ENCODE data around the gene IGSF22.
"Not testable (repeated sequence)": the region's sequence is repeated elsewhere in the genome, so short reads cannot be mapped to it uniquely, and the experiment has no call there.

Gene IGSF22

DNA sequence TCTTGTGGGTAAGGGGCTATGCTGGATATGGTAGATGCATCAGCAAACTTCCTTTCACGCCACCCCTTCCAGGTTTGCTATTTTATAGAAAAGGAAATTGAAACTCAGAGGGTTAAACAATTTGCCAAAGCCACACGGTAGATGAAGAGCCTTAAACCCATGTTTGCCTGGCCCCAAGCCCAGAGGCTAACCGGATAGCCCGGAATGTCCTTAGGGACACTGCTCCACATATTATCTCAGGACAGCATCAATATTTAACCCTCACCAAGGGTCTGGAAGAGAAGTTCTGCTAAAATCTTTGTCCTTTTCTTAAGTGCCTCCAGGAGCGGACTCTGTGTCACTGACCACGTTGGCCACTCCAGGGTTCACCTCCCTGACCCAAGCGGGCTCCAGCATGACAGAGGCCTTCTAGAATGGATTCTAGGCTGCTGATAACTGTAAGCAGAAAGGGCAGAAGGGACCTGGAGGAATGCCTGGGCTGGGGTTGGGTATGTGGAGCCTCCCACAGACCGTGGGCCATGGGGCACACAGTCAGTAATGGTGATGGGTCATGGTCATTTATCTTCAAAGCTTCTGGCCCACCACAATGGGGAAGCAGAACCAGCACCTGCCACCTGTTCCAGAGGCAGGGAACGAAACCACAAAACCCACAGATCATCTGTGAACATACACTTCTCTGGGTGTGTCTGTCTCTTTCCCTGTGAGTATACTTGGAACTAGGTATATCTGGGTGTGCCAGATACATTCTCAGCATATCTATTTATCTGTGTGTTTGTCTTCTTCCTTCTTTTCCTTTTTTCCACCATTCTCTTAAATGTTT, 32.8 kb downstream of the IGSF22 start:
- DNase-seq (ENCODE audit: low read depth in 2 of 3, low spot score in 1 of 3) = no peak

DNA sequence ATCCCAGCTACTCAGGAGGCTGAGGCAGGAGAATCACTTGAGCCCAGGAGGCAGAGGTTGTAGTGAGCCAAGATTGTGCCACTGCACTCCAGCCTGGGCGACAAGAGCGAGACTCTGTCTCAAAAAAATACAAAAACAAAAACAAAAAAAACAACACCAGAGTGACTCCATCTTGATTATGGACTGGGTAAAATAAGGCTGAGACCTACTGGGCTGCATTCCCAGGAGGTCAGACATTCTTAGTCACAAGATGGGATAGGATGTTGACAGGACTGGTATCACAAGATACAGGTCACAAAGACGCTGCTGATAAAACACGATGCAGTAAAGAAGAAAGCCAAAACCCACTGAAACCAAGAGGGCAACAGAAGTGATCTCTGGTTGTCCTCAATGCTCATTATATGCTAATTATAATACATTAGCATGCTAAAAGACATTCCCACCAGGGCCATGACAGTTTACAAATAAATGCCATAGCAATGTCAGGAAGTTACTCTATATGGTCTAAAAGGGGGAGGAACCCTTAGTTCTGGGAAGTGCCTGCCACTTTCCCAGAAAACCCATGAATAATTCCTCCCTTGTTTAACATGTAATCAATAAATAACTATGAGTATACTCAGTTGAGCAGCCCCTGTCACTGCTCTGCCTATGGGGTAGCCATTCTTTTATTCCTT, 34.4 kb downstream of the IGSF22 start:
- DNase-seq (ENCODE audit: low read depth in 2 of 3, low spot score in 1 of 3) = not testable (repeated sequence)

DNA sequence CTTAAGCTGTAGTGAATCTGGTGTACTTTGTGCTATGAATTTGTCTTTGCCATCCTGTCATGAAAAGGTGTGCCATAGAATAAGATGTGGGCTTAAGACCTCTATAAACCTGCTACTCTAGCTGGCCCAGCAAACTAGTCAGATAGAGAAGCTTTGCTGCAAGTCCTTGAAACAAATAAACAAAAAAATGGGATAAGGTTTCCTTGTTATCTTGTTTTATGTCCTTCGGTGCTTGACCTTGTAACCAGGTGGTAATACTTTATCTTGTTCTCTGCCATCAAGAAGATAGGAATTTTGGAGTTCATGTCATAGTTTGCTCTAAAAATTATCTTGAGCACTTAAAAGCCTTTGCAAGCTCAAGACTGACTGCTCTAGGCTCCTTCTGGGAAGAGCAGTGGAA, 41.7 kb downstream of the IGSF22 start:
- DNase-seq (ENCODE audit: low read depth in 2 of 3, low spot score in 1 of 3) = no peak

DNA sequence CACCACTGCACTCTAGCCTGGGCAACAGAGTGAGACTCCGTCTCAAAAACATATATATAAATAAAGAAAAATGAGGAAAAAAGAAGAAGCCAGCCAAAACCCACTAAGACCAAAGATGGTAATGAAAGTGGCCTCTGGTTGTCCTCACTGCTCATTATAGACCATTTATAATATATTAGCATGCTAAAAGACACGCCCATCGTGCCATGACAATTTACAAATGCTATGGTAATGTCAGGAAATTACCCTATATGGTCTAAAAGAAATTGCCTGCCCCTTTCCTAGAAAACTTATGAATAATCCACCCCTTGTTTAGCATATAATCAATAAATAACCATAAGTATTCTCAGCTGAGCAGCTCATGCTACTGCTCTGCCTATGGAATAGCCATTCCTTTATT, 43.5 kb downstream of the IGSF22 start:
- DNase-seq (ENCODE audit: low read depth in 2 of 3, low spot score in 1 of 3) = no peak

DNA sequence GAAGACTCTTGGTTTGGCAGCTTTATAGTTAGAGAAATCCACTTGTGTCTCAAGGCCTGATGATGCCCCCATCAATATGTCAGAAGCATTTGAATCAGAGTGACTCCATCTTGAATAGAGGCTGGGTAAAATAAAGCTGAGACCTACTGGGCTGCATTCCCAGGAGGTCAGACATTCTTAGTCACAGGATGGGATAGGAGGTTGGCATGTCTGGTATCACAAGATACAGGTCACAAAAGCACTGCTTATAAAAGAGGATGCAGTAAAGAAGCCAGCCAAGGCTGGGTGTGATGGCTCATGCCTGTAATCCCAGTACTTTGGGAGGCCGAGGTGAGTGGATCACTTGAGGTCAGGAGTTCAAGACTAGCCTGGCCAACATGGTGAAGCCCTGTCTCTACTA, 44.0 kb downstream of the IGSF22 start:
- not testable (repeated sequence) for DNase-seq (ENCODE audit: low read depth in 2 of 3, low spot score in 1 of 3)

DNA sequence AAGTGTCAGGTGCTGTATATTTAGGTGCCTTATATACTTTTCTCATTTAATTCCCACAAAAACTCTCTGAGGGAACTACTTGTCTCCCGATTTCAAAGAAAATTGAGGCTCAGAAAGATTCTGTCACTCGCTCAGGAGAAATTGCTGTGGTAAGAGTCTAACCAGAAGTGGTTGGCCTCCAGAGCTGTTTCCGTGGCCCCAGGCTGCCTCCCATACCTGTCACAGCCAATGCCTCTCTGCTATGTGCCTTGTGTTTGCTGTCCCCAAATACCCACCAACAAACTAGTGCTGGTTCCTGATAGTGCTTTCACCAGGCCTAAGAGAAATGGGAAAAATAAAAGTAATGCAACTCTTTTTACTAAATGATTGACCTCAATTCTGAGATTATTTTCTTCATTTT, 48.4 kb downstream of the IGSF22 start:
- DNase-seq (ENCODE audit: low read depth in 2 of 3, low spot score in 1 of 3) = no peak

DNA sequence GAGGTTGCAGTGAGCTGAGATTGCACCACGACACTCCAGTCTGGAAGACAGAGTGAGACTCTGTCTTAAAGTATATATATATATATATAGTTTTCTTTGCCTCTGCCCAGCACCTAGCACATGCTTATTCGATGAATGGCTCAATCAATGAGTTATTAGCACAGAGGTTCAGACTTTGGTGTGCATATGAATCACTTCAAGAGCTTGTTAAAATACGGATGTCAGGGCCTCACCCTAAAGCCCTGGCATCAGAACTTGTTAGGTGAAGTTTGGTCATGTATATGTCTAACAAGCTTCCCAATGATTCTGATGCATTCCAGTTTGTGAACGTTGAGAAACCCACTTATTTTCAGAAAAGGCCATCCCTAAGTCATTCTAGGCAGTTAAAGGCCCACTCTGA, 49.2 kb downstream of the IGSF22 start:
- DNase-seq (ENCODE audit: low read depth in 2 of 3, low spot score in 1 of 3) = no peak

DNA sequence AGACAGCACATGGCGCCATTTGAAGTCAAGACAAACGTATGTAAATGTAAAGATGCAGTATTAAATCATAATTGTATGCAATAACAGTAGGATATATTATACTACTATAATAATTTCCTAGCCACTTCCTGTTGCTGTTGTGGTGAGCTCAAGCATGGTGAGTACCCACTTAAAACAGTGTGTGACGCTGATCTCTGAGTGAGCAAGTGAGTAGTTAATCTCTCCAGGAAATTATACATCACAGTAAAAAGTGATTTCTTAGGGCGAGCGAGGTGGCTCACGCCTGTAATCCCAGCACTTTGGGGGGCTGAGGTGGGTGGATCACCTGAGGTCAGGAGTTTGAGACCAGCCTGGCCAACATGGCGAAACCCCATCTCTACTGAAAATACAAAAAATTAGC, 53.8 kb downstream of the IGSF22 start:
- peak in 1 of 3 donors; percentile 31 for DNase-seq (ENCODE audit: low read depth in 2 of 3, low spot score in 1 of 3)

DNA sequence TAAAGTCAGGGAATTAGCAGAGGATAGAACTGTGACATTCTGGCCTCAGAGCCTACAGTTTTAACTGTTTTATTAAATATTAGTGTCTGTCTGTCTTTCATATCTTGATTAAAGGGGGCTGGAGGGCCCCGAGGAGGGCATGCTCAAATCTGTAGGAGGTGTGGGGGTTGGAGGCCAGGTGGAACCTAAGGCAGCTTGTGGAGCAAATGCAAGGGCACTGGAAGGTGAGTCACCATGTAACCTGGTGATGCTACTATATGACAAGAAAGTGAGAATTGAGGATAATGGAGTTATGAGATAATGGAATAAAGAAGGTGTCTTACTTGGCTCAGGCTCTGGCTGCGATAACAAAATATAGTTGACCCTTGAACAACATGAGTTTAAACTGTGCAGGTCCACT, 54.7 kb downstream of the IGSF22 start:
- DNase-seq (ENCODE audit: low read depth in 2 of 3, low spot score in 1 of 3) = peak in 1 of 3 donors; percentile 18

DNA sequence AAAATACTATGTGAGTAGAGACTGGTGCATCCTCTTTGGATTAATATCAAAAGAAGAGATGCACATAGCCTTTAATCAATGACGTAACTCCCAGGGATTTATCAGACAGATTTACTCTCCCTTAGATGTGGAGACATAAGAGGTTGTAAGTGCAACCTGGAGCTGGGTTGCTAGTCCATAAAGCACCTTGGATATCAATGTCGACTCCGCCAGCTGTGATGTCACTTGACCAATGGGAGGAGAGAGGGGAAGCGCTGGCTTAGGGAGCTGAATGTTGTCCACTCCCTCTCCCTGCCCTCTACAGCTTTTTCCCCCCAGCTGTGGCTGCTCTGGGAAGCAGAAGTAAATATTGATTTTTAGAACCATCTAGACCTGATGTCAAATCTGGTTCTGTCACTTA, 56.3 kb downstream of the IGSF22 start:
- DNase-seq (ENCODE audit: low read depth in 2 of 3, low spot score in 1 of 3) = no peak

DNA sequence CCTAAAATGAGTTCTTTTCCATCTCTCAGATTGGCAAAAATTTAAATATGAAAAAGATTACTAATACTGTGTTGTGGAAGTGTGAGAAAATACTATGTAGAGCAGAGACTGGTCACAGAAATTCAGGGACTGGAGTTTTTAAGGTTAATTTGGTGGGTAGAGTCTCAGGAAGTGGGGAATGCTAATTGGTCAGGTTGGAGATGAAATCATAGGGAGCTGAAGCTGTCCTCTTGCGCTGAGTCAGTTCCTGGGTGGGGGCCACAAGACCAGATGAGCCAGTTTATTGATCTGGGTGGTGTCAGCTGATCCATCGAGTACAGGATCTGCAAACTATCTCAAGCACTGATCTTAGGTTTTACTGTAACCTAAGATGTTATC, 56.8 kb downstream of the IGSF22 start:
- no peak for DNase-seq (ENCODE audit: low read depth in 2 of 3, low spot score in 1 of 3)

DNA sequence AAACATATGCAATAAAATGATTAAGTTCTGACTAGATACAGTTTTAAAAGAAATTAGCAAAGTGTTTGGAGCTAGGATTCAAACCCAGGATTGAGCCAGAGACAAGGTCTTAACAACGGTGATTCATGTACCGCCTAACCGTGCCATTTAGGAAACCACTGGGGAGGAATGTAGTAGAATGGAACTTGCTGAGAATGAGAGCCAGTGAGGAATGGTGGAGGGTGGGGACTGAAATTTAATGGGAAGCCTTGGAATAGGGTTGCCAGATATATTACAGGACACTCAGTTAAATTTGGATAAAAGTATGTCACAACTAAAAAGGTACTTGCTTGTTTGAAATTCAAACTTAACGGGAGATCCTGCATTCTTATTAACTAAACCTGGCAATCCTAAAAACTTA, 57.9 kb downstream of the IGSF22 start:
- DNase-seq (ENCODE audit: low read depth in 2 of 3, low spot score in 1 of 3) = no peak

DNA sequence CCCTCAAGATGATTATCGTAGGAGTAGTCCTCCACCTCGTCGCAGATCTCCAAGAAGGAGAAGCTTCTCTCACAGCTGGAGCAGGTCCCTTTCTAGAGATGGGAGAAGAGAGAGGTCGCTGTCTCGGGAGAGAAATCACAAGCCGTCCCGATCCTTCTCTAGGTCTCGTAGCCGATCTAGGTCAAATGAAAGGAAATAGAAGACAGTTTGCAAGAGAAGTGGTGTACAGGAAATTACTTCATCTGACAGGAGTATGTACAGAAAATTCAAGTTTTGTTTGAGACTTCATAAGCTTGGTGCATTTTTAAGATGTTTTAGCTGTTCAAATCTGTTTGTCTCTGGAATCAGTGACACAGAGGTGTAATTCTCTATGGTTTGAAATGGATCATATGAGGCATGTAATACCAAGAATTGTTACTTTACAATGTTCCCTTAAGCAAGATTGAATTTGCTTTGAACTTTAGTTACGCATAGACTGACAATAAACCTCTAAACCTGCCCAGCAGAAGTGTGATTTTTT, 60.6 kb downstream of the IGSF22 start:
- DNase-seq (ENCODE audit: low read depth in 2 of 3, low spot score in 1 of 3) = not testable (repeated sequence)

DNA sequence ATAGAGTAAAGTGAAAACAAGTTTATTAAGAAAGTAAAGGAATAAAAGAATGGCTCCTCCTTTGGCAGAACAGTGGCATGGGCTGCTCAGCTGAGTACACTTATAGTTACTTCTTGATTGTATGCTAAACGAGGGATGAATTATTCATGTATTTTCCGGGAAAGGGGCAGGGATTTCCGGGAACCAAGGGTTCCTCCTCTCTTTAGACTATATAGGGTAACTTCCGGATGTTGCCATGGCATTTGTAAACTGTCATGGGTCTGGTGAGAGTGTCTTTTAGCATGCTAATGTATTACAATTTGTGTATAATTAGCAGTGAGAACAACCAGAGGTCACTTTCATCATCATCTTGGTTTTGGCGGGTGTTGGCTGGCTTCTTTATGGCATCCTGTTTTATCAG, 68.3 kb downstream of the IGSF22 start:
- no peak for DNase-seq (ENCODE audit: low read depth in 2 of 3, low spot score in 1 of 3)

Measured in stimulated activated CD4-positive, alpha-beta T cell treated with anti-CD3 and anti-CD28 coated beads, Interleukin-12 subunit alpha, Interleukin-12 subunit beta, amount 100 ng/mL, for 48 hours (primary cell).